GM18499 (cell line): ENCODE measurements around the gene PLXNA3.

Experiments used
- ATAC-seq: cut with Tn5 transposase; IDR thresholded peaks from one replicate; pipeline ENCODE4 v1.9.1; 2021; ENCODE audit warnings: moderate number of reproducible peaks; ENCODE audit not compliant: insufficient read depth, unreplicated experiment

Gene PLXNA3

GRCh38 chrX:154452823-154453222 is 5.3 kb upstream of the PLXNA3 start:
- no peak for ATAC-seq

GRCh38 chrX:154457491-154458115 is 478 bp upstream of the PLXNA3 start:
- ATAC-seq: no peak

- ATAC-seq: no peak
Measured at GRCh38 chrX:154458954-154459778, 1.1 kb downstream of the PLXNA3 start.

DNA sequence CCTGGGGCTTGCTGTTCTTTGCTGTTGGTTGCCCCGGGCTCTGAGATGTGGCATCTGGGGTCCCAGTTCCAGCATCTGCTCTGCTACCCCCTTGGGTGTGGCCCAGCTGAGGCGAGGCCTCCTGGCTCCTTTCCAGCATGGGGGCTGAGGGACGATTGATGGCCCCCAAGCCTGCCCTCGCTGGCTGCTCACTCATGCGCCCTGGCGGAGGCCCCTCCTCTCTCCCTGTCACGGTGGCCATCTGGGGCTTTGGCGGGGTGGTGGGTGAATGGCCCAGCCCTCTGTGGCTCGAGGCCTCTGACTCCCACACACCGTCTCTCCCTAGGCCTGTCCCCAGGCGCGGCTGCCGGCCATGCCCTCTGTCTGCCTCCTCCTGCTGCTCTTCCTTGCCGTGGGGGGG is 1.8 kb downstream of the PLXNA3 start:
- no peak for ATAC-seq

- no peak for ATAC-seq
Measured at GRCh38 chrX:154460326-154460725, 2.2 kb downstream of the PLXNA3 start.

- no peak for ATAC-seq
Measured at GRCh38 chrX:154462396-154462795, 4.3 kb downstream of the PLXNA3 start.

DNA sequence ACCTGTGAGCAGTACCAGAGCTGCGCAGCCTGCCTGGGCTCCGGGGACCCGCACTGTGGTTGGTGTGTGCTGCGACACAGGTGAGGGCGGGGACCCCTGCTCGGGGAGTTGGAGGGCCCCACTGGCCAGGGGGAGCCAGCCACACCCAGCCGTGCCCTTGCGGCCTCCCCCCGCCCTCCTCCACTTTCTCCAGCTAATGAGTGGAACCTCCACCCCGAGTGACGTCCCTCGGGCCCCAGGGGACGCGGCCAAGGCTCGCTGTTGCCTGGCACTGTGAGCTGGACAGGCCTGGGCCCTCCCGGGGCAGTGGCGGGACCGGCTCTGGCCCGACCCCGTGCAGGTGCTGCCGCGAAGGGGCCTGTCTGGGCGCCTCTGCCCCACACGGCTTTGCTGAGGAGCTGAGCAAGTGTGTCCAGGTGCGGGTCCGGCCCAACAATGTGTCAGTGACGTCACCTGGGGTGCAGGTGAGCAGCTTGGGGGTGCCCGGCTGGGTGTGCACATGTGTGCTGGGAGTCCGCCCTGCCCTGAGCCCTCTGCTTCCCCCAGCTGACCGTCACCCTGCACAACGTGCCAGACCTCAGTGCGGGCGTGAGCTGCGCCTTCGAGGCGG is 5.6 kb downstream of the PLXNA3 start:
- ATAC-seq: no peak

DNA sequence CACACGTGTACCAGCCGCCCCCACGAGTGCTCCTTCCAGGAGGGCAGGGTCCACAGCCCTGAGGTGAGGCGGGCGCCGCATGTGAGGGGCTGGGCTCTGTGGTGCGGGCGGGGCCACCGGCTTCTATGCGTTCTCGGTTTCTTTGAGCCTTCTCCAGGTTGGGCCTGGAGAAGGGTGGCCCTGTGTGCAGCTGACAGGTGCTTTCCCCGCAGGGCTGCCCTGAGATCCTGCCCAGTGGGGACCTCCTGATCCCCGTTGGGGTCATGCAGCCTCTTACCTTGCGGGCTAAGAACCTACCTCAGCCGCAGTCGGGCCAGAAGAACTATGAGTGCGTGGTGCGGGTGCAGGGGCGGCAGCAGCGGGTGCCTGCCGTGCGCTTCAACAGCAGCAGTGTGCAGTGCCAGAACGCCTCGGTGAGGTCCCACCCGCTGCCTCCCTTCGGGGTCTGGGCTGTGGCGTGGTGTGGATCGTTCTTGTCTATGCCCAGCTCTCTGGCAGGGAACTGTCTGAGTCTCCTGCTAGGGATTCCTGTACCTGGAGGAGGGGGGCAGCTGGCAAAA is 6.8 kb downstream of the PLXNA3 start:
- no peak for ATAC-seq

DNA sequence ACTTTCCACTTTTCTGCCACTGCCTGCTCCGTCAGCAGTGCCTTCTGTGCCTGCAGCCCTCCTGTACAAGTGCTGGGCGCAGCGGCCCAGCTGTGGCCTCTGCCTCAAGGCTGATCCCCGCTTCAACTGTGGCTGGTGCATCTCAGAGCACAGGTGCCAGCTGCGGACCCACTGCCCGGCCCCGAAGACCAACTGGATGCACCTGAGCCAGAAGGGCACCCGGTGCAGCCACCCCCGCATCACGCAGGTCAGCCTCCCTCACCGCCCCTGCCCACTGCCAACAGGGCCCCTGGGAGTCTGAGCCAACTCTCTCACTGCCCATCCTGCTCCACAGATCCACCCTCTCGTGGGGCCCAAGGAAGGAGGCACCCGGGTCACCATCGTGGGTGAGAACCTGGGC is 7.5 kb downstream of the PLXNA3 start:
- no peak for ATAC-seq

GRCh38 chrX:154466036-154466435 is 8.0 kb downstream of the PLXNA3 start:
- no peak for ATAC-seq

DNA sequence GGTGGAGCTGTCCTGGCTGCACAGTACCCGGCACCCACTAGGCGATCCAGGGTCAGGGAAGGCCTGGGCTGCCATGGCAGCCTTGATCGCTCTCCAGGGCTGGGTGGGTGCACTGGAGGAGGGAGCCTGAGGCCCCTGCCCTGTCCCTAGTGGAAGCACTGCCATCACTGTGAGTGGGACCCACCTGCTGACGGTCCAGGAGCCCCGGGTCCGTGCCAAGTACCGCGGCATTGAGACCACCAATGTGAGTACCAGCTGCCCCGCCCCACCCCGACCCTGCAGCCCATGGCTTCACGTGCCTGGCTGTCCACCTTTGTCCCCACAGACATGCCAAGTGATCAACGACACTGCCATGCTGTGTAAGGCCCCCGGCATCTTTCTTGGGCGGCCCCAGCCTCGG is 8.8 kb downstream of the PLXNA3 start:
- no peak for ATAC-seq

GRCh38 chrX:154467556-154467955 is 9.5 kb downstream of the PLXNA3 start:
- ATAC-seq: no peak

- ATAC-seq: no peak
Measured at GRCh38 chrX:154468217-154468616, 10.1 kb downstream of the PLXNA3 start.

GRCh38 chrX:154469114-154469513 is 11.0 kb downstream of the PLXNA3 start:
- ATAC-seq: no peak

- no peak for ATAC-seq
Measured at GRCh38 chrX:154469880-154470279, 11.8 kb downstream of the PLXNA3 start.

DNA sequence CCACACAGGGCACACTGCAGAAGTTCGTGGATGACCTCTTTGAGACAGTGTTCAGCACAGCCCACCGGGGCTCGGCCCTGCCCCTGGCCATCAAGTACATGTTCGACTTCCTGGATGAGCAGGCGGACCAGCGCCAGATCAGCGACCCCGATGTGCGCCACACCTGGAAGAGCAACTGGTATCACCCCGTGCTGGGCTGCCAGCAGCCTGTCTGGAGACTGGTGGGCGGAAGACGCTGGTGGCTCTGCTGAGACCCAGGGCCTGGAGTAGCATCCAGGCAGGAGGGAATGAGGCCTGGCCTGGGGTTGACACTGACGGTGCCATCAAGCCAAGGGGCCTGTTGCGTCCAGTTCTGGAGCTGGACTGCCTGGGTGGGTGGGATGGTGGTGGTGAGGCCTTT is 12.4 kb downstream of the PLXNA3 start:
- no peak for ATAC-seq

- no peak for ATAC-seq
Measured at GRCh38 chrX:154470914-154471568, 13.0 kb downstream of the PLXNA3 start.

DNA sequence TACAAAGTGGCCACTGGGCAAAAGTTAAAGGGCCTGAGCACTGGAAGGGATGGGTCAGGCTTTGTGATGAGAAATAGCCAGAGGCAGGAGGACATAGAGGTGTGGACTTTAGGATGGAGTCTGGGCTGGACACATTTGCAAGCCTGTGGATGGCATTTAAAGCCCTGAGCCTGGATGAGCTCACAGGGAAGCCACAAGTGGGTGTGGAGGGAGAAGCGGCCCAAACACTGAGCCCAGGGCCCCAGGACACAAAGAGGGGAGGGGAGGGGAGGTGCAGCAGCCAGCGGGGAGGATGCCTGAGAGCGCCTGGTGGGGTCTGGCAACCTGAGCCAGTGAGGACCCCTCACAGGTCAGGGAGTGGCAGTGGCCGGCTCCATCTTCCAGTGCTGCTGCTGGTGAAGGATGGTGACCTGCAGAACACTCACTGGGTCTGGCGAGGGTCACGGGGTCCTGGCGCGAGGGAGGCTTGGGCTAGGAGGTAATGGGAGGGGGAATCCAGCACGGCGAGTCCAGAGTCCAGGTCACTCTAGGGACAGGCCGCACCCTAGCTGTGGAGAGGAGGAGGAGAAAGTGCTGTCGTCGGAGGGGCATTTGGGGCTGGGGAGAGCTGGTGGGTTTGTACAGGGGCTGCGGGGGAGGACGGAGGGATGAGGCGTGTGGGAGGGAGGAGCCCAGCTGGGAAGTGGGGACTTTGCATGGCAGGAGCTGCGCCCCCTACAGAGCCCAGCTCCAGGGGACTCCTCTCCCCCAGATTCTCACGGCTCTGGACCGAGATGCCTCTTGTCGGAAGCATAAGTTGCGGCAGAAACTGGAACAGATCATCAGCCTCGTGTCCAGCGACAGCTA is 14.0 kb downstream of the PLXNA3 start:
- no peak for ATAC-seq

DNA sequence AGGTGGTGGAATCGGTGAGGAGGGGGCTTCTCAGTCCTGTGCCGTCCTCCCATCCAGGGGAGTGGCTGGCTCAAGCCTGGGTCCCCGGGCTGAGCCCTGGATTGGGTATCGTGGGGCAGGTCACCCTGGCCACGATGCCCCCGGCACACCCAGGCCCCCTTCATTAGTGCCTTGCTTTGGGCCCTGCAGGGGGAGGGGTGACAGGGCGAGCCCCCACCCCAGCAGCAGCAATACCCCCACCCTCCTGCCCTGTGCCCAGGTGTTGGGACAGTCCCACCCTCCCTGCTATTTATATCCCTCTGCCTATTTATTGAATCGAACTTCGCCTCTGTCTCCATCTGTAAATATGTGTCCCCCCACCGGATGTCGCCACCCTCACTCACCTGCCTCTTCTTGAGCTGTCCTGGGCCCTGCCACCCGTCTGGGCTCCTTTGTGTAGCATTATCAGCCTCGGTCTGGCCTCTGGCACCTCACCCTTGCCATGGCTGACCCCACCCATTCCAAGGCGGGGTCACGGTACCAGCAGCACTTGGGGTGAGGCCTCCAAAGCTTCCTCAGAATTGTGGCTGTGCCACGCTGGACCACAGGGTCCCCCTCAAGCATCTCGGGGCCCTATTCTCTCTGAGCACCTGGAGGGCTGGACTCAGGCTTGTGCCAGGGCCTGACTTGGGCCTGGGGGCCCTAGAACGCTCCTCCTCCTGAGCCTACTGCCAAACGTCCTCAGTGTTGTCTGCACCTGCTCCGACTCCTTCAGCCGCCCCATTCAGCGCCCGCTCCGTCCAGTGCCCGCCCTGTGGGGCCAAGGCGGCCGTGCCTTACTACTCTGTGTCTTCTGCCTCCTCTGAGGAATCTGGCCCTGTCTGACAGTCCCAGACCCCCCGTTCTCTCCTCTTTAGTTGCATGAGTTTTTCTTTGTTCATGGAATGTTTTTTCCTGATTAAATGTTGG is 14.9 kb downstream of the PLXNA3 start:
- ATAC-seq: no peak
